ENCODE results near the gene APOL6. TPM values are rescaled to one million over a fixed set of nuclear protein-coding genes. Genes with fewer than 3 reads are reported as not detected.

The APOL6 gene
- total and polyA plus RNA-seq, 9 of the 15 experiments (the other 6 are each of a cell fraction or from before 2014, with no cell fraction given) = 0.29 to 1.2 (median 0.70) TPM

DNA sequence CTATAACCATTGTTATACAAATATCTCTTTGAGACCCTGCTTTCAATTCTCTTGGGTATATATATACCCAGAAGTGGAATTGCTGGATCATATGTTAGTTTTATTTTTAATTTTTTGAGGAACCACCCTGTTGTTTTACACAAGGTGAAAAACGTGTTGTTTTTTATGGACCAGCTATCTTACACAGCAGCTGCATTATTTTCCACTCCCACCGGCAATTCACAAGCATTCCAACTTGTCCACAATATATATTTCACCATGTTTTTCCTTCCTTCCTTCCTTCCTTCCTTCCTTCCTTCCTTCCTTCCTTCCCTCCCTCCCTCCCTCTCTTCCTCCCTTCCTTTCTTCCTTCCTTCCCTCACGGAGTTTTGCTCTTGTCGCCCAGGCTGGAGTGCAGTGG lies 63.1 kb downstream of the APOL6 start (continued):
- TF ChIP-seq TFAP4 (CRISPR knock-in tag; IDR thresholded peaks at IDR 0.05; ENCODE audit: borderline replicate concordance) (no peak), SMAD3 (CRISPR knock-in tag; conservative IDR thresholded peaks at IDR 0.05) (no peak), DDX20 (tag; IDR thresholded peaks at IDR 0.05; ENCODE audit: low read depth) (no peak), ZNF280A (IDR thresholded peaks at IDR 0.05; ENCODE audit: low read depth, partially characterized antibody) (no peak), SRSF3 (IDR thresholded peaks at IDR 0.05; ENCODE audit: insufficient read depth, low read length) (no peak), CHD2 (IDR thresholded peaks at IDR 0.05; ENCODE audit: low read depth, low read length) (no peak), VEZF1 (CRISPR knock-in tag; IDR thresholded peaks at IDR 0.05) (no peak), ZC3H11A (IDR thresholded peaks at IDR 0.05; ENCODE audit: low read depth, low read length) (no peak), TEAD1 (CRISPR knock-in tag; IDR thresholded peaks at IDR 0.05) (no peak), HDAC6 (IDR thresholded peaks at IDR 0.05; ENCODE audit: low read depth, low read length) (no peak), CBX1 (IDR thresholded peaks at IDR 0.05; ENCODE audit: low read depth) (no peak), FOXA3 (CRISPR knock-in tag; conservative IDR thresholded peaks at IDR 0.05 in 1 of 2, IDR thresholded peaks at IDR 0.05 in 1 of 2) (no peak), AFF1 (IDR thresholded peaks at IDR 0.05; ENCODE audit: low read depth in 1 of 2, partially characterized antibody in 2 of 2) (no peak)
- TF ChIP-seq, protein P1, sequence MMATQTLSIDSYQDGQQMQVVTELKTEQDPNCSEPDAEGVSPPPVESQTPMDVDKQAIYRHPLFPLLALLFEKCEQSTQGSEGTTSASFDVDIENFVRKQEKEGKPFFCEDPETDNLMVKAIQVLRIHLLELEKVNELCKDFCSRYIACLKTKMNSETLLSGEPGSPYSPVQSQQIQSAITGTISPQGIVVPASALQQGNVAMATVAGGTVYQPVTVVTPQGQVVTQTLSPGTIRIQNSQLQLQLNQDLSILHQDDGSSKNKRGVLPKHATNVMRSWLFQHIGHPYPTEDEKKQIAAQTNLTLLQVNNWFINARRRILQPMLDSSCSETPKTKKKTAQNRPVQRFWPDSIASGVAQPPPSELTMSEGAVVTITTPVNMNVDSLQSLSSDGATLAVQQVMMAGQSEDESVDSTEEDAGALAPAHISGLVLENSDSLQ (IDR thresholded peaks at IDR 0.05) = no peak
